GM12801 (cell line): ENCODE data around the gene CASZ1.

Experiments
- TF ChIP-seq, protein P1 (sequence below): IDR thresholded peaks from one replicate; pipeline ENCODE4 v1.5.1; 2011; ENCODE audit warnings: control low read depth; ENCODE audit not compliant: insufficient read length; ENCODE audit errors: extremely low read depth

The CASZ1 gene

DNA sequence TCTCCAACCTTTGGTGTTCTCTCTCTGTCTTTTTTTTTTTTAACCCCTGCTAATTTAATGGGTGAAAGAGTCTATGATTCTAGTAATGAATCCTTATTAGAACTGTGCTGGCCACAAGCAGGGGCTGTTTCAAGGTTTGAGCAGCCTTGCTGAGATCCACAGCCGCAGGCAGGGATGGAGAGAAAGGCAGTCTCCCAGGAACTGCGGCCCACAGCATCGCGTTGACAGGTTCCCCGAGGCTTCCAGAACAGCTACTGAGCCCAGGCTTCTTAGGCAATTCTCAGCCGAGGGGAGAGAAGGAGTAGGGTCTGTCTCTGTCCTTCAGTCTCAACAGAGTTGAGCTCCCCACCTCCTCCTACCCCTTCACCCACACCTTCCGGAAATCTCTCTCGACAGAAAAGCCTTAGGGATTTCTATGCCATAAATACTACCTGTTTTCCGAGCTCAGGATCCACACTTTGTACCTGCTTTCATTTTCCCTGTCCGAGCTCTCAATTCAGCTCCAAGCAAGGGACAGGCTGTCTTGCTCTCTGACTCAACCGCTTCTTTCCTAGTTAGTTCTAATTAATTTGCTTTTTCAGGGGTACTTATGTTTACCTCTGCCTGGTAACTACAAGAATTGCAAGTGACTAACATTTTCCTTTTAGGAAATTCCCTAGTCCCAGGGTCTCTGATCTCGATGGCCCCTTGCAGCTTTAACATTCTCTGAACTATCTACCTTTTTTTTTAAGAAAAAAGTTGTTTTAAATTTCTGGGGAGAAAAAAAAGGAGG, 6.7 kb upstream of the CASZ1 start:
- TF ChIP-seq, protein P1, sequence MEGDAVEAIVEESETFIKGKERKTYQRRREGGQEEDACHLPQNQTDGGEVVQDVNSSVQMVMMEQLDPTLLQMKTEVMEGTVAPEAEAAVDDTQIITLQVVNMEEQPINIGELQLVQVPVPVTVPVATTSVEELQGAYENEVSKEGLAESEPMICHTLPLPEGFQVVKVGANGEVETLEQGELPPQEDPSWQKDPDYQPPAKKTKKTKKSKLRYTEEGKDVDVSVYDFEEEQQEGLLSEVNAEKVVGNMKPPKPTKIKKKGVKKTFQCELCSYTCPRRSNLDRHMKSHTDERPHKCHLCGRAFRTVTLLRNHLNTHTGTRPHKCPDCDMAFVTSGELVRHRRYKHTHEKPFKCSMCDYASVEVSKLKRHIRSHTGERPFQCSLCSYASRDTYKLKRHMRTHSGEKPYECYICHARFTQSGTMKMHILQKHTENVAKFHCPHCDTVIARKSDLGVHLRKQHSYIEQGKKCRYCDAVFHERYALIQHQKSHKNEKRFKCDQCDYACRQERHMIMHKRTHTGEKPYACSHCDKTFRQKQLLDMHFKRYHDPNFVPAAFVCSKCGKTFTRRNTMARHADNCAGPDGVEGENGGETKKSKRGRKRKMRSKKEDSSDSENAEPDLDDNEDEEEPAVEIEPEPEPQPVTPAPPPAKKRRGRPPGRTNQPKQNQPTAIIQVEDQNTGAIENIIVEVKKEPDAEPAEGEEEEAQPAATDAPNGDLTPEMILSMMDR, result no peak

DNA sequence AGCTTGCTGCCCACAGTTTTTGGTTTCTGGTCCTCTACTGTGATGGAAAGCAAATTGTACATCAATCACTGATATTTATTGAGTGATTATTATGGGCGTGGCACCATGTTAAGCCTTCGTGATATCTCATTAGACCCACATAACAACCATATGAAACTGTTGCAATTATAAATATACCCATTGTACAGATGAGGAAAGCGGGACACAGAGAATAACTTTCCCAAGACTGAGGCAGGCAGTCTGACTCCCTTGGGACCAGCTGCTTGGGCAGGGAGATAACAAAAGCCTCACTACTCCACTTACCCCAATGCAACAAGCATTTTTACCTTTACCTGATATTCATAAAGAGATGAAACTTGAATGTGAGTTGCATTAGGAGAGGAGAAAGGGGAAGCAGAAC, 4.3 kb upstream of the CASZ1 start:
- TF ChIP-seq, protein P1, result no peak

DNA sequence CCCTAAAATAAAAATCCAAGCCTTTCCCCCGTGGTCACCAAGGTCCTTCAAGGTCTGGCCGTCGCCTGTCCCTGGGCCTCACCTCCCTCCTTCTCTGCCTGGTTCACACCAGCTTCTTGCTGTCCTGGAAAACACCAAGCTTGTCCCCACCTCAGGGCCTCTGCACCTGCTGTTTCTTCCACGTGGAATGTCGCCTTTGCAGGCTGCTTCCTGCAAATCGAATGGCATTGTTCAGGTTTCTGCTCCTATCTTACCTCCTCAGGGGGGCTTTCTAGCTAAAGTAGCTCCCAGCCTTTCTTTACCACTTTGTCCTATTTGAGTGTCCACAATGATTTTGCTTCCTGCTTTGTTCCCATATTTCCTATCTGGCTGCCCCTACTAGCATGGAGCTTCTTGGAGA, 3.3 kb upstream of the CASZ1 start:
- TF ChIP-seq, protein P1, result no peak

DNA sequence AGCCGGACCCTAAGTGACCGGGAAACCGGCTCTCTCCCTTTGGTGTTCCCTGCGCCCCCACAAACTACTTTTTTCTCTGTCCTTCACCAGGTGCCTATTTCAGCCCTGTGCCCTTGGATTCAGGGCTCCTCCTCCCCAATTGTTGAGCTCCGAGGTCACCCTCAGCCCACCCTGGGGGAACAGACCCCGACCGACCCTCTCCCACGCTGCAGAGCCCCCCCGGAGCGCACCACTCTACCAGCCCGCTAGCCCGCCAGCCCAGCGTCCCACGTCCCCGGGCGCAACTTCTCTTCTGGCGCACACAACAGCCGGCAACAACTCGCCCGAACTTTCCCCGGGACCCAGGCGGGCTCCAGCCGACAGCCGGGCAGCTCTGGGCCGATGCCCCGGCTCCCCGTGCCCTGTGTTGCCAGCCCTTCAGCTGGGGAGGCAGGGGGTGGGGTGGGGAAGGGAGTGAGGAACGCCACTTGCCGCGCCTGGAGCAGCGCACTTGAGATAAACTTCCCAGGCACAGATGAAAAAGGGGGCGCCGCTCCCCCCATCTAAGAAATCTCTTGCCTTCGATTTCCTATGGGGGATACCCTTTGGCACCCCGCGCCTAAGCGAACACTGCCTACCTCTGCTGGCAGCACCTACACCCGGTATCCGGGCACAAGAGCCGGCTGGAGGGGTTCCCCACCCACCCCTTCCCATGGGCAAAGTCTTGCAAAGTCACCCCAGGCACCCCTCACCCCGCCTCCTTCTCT, 997 bp downstream of the CASZ1 start:
- TF ChIP-seq, protein P1, result no peak

DNA sequence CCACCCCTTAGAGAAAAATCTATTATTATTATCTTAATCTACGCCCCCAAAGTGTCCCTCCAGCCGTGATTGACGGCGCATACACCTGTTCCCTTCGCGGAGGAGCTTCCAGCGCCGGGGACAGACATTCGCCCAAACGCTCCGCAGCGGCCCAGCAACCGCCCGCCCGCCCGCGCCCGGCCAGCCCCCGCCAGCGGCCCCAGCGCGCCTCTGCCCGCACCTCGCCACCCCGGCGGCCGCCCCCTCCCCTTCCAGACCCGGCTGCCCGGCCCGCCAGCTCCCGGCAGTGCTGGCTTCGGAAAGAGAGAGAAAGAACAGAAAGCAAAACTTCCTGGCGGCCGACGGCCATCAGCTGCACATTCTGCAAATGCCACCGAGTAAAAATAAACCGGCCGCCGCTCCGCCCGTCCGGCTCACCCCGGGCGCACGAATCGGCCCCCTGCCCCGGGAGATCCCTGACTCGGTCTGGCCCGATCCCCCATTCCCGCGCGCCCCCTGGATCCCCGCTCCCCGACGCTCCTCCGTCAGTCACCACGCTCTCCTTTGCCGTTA, 1.6 kb downstream of the CASZ1 start:
- TF ChIP-seq, protein P1, result no peak

DNA sequence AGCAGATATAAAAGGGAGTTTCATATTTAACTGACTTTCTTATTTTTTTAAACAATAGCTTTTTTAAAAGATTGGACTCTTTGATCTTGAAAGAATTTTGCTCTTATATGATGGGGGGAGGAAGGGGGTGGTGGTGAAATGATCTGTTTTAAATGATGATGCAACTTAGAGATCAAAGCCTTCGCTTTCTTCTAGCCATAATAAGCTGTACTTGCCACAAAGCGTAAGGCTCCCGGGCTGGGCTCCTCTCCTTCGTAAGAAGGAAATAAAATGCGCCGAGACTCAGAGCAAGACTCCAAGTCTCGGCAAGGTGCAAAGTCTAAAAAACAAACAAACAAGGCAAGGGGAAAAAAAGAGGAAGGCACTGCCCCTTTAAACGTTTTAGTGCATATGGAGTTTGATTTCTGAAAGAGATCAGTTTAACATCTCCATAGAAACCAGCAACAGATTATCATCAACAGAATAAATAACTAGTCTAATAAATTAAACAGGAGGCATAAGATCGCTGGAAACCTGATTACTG, 3.3 kb downstream of the CASZ1 start:
- TF ChIP-seq, protein P1, result no peak
